ENCODE results near the gene USP54. TPM values are rescaled to one million over a fixed set of nuclear protein-coding genes. Genes with fewer than 3 reads are reported as not detected.
A peak's percentile ranks its signal among the peaks of the same experiment; 100 is the strongest.

The USP54 gene
- total RNA-seq, 4 donors from 2014 or later = 159 to 315 (median 201) TPM

- Histone ChIP-seq H3K36me3 (no peaks in the 10 kb centered on the region), H3K27me3 (no peaks in the 10 kb centered on the region), H3K9me3 (no peaks in the 10 kb centered on the region), H3K4me3 (replicated peaks in 1 of 3) (no peak overlapping the region), H3K4me1 (peaks cover 75 to 76% of the 10 kb centered on the region in 2 donors), H3K27ac (peak overlapping the region; percentile 87 to 92 (median 88))
- no peak for TF ChIP-seq CTCF (IDR thresholded peaks at IDR 0.05)
- no peak for TF ChIP-seq POLR2A (IDR thresholded peaks at IDR 0.05)
- intact Hi-C loops (cut with DNase I) = no loop called here
- WGBS, 2 donors = 92 to 98% methylated on average over 3 of the region's 3 CpGs
- DNase-seq = peak in 1 of 2 donors; percentile 27
Observed at GRCh38 chr10:73589563-73590126, 1.5 kb downstream of the USP54 start.

GRCh38 chr10:73588656-73589055 lies 2.5 kb downstream of the USP54 start:
- Histone ChIP-seq H3K27me3 (no peaks in the 10 kb centered on the region), H3K9me3 (no peaks in the 10 kb centered on the region), H3K4me1 (peaks cover 65 to 67% of the 10 kb centered on the region in 2 donors), H3K36me3 (no peaks in the 10 kb centered on the region), H3K27ac (peak overlapping the region in 2 of 3 donors; percentile 3 to 92), H3K4me3 (replicated peaks in 1 of 3) (no peak overlapping the region)
- no peak for DNase-seq
- 89 to 95% methylated on average over 1 of the region's 1 CpG for WGBS, 2 donors
- TF ChIP-seq CTCF (IDR thresholded peaks at IDR 0.05) (no peak), POLR2A (IDR thresholded peaks at IDR 0.05) (no peak)
- intact Hi-C loops (cut with DNase I) = no loop called here

- H3K4me3 ChIP-seq (replicated peaks in 1 of 3) = no peak overlapping the region
- no peaks in the 10 kb centered on the region for H3K36me3 ChIP-seq
- H3K9me3 ChIP-seq = no peaks in the 10 kb centered on the region
- H3K27me3 ChIP-seq = no peaks in the 10 kb centered on the region
- peaks cover 50 to 52% of the 10 kb centered on the region in 2 donors for H3K4me1 ChIP-seq
- DNase-seq = peak in 1 of 2 donors; percentile 34
- H3K27ac ChIP-seq = peak overlapping the region; percentile 54 to 84 (median 79)
- 0% methylated on average over 1 of the region's 1 CpG for WGBS, 2 donors
- intact Hi-C loops (cut with DNase I) = no loop called here
- peak in 1 of 2 donors; percentile 24 for TF ChIP-seq POLR2A (IDR thresholded peaks at IDR 0.05)
- TF ChIP-seq CTCF (IDR thresholded peaks at IDR 0.05) = no peak
Observed at GRCh38 chr10:73586583-73586984, 4.6 kb downstream of the USP54 start.

GRCh38 chr10:73585327-73585726 lies 5.8 kb downstream of the USP54 start:
- Histone ChIP-seq H3K27ac (peak overlapping the region; percentile 54 to 84 (median 79)), H3K4me1 (peaks cover 40 to 48% of the 10 kb centered on the region in 2 donors), H3K36me3 (no peaks in the 10 kb centered on the region), H3K27me3 (no peaks in the 10 kb centered on the region), H3K4me3 (replicated peaks in 1 of 3) (no peak overlapping the region), H3K9me3 (no peaks in the 10 kb centered on the region)
- TF ChIP-seq CTCF (IDR thresholded peaks at IDR 0.05) (no peak), POLR2A (IDR thresholded peaks at IDR 0.05) (no peak)
- WGBS, 2 donors = 92 to 94% methylated on average over 3 of the region's 3 CpGs
- intact Hi-C loops (cut with DNase I) = no loop called here
- DNase-seq = no peak

GRCh38 chr10:73584737-73585136 lies 6.4 kb downstream of the USP54 start:
- H3K27me3 ChIP-seq = no peaks in the 10 kb centered on the region
- TF ChIP-seq POLR2A (IDR thresholded peaks at IDR 0.05) (no peak), CTCF (IDR thresholded peaks at IDR 0.05) (no peak)
- no peak overlapping the region for H3K4me3 ChIP-seq (replicated peaks in 1 of 3)
- no peaks in the 10 kb centered on the region for H3K36me3 ChIP-seq
- no peaks in the 10 kb centered on the region for H3K9me3 ChIP-seq
- H3K4me1 ChIP-seq = peaks cover 34 to 42% of the 10 kb centered on the region in 2 donors
- no peak for DNase-seq
- 97 to 98% methylated on average over 2 of the region's 2 CpGs for WGBS, 2 donors
- peak overlapping the region; percentile 32 to 84 (median 79) for H3K27ac ChIP-seq
- intact Hi-C loops (cut with DNase I) = no loop called here

Data from thyroid gland (tissue), 4 donors.